Activated CD4-positive, alpha-beta T cell treated with anti-CD3 and anti-CD28 coated beads, Interleukin-10, Interleukin-2, amounts not matched to agents 100 ng/mL and 50 ng/mL, durations not matched to agents 16 hours and 8 hours (primary cell): ENCODE data around the gene PCSK1.

ENCODE experiments used
- DNase-seq: peaks from one replicate; pipeline ENCODE4 v3.0.0-alpha.2; 2020

PCSK1 gene

GRCh38 chr5:96433066-96433447 is at the start of gene PCSK1:
PCSK1 (minus strand) TSS chr5:96433248; CDS start chr5:96433042, 206 bp downstream.
- no peak for DNase-seq

- DNase-seq, result no peak
These were observed 48.8 kb upstream of the PCSK1 start for GRCh38 chr5:96481867-96482266.

GRCh38 chr5:96481009-96481786 is 48.1 kb upstream of the PCSK1 start:
- no peak for DNase-seq

GRCh38 chr5:96478983-96479382 is 45.9 kb upstream of the PCSK1 start:
- DNase-seq, result no peak

GRCh38 chr5:96476654-96477053 is 43.6 kb upstream of the PCSK1 start:
- DNase-seq, result no peak

- DNase-seq, result no peak
These were observed 41.0 kb upstream of the PCSK1 start for GRCh38 chr5:96474073-96474472.

GRCh38 chr5:96473155-96473554 is 40.1 kb upstream of the PCSK1 start:
- DNase-seq, result no peak

GRCh38 chr5:96470785-96471184 is 37.7 kb upstream of the PCSK1 start:
- DNase-seq, result no peak

GRCh38 chr5:96468956-96469355 is 35.9 kb upstream of the PCSK1 start:
- DNase-seq, result no peak

- DNase-seq, result no peak
These were observed 30.0 kb upstream of the PCSK1 start for GRCh38 chr5:96463091-96463490.

- DNase-seq, result no peak
These were observed 26.5 kb upstream of the PCSK1 start for GRCh38 chr5:96459313-96460121.

- DNase-seq, result no peak
These were observed 25.1 kb upstream of the PCSK1 start for GRCh38 chr5:96458176-96458575.

GRCh38 chr5:96455789-96456188 is 22.7 kb upstream of the PCSK1 start:
- no peak for DNase-seq

GRCh38 chr5:96453394-96453793 is 20.3 kb upstream of the PCSK1 start:
- DNase-seq, result no peak

- DNase-seq, result no peak
These were observed 14.9 kb upstream of the PCSK1 start for GRCh38 chr5:96447949-96448348.

- no peak for DNase-seq
These were observed 7.1 kb upstream of the PCSK1 start for GRCh38 chr5:96440185-96440538.

GRCh38 chr5:96439477-96440184 is 6.6 kb upstream of the PCSK1 start:
- peak; percentile 37 for DNase-seq

- DNase-seq, result peak; percentile 49
These were observed 1.2 kb upstream of the PCSK1 start for GRCh38 chr5:96434201-96434645.

GRCh38 chr5:96432216-96433065 is 607 bp downstream of the PCSK1 start:
- DNase-seq, result no peak

- DNase-seq, result no peak
These were observed 1.5 kb downstream of the PCSK1 start for GRCh38 chr5:96431376-96432187.

- no peak for DNase-seq
These were observed 5.2 kb downstream of the PCSK1 start for GRCh38 chr5:96427824-96428223.

- no peak for DNase-seq
These were observed 6.2 kb downstream of the PCSK1 start for GRCh38 chr5:96426831-96427230.
